Activated CD4-positive, alpha-beta T cell treated with anti-CD3 and anti-CD28 coated beads for 4 hours (primary cell): ENCODE measurements around the gene XPA.
A peak's percentile ranks its signal among the peaks of the same experiment; 100 is the strongest.
"Not testable (repeated sequence)": the region's sequence is repeated elsewhere in the genome, so short reads cannot be mapped to it uniquely, and the experiment has no call there.

Experiments used
- DNase-seq, 2 donors: peaks; one replicate each; pipeline ENCODE4 v3.0.0-alpha.2; 2020

The XPA gene

DNA sequence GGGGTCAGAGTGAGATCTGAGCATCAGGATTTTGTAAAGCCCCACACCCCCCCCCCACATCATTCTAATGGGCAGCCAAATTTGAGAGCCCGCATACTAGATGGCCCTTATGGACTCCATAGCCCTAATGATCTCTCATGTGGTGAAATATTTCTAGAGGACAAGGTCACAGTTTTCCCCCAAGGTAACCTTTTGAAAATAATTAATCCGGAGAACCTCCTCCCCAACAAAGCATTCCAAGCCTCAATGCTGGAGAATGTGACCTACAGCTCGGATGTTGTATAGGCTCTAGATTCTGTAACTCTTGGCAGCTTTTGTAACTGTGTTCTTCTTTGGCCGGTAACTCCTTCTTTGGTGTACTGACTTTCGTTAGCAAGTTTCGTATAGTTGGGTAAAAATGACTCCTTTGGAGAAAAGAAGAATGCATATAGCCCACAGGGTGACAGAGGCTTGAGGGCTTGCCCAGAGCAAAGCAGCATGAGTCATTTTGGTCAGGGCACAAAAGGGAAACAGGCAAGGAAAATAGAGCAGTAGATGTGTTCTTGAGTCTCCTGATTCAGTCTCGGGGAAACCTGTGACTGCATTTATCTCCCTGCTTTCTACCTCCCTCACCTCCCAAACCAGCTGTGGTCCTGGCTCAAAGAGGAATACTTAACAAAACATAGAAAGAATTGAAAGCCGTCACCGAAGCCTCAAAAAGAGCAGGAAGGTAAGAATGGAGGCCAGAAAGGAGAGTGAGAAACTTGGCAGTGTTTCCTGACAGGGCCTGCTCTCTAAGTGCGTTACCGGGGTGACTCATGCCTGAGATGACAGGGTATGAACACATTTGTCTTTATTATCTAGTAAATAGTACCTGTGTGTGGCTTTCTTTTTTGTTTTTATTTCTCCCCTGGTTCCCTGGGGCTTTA lies 6.6 kb upstream of the XPA start:
- DNase-seq, result peak; percentile 20 to 23

DNA sequence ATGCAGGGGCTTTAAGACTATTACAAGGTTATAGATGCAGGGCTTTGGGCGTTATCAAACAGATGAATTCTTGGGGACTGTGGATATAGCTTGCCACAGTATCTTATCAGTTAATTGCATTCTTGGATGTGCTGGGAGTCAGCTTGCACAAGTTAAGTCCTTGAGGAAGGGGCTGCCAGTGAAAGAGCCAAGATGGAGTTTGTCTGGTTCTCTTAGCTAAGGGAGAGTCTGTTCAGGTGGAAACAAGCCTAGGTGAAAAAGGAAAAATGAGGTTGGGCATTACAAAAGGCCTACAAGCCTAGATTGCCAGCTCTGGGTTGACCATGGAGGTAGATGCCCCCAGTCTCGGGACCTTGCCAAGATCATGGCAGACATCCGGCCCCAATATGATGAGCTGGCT lies 2.7 kb upstream of the XPA start:
- not testable (repeated sequence) for DNase-seq

DNA sequence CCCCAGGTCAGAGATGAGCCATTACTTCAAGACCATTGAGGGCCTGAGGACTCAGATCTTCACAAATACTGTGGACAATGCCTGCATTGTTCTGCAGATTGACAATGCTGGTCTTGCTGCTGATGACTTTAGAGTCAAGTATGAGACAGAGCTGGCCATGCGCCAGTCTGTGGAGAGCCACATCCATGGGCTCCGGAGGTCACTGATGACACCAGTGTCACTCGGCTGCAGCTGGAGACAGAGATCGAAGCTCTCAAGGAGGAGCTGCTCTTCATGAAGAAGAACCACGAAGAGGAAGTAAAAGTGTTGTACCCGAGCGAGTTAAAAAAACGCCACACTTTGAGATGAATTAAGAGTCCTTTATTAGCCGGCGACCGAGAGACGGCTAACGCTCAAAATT lies 2.1 kb upstream of the XPA start:
- DNase-seq, result not testable (repeated sequence)

DNA sequence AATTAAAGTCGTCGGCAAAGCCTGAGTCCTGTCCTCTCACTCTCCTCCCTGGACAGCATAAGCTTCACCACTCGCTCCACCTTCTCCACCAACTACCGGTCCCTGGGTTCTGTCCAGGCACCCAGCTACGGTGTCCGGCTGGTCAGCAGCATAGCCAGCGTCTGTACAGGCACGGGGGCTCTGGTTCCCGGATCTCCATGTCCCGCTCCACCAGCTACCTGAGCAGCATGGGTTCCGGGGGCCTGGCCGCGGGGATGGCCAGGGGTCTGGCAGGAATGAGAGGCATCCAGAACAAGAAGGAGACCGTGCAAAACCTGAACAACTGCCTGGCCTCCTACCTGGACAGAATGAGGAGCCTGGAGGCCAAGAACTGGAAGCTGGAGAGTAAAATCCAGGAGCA lies 1.7 kb upstream of the XPA start:
- DNase-seq, result no peak

DNA sequence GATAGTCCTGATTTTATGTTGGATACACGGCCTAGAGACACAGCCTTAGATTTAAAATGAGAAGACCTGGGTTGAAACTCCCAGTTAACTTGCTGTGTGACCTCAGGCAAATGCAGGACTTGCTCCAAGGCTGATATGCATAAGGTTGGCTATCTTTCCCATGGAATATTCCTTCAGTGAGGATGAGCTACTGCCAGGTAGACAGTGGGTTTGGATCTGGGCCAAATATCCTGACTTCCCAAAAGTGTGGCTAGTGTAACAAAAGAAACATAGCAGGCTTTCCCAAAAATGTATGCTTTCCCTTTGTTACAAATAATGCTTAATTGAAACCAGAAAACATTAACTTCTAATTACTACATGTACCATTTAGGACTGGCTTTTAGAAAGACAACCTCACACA lies 697 bp upstream of the XPA start:
- no peak for DNase-seq

DNA sequence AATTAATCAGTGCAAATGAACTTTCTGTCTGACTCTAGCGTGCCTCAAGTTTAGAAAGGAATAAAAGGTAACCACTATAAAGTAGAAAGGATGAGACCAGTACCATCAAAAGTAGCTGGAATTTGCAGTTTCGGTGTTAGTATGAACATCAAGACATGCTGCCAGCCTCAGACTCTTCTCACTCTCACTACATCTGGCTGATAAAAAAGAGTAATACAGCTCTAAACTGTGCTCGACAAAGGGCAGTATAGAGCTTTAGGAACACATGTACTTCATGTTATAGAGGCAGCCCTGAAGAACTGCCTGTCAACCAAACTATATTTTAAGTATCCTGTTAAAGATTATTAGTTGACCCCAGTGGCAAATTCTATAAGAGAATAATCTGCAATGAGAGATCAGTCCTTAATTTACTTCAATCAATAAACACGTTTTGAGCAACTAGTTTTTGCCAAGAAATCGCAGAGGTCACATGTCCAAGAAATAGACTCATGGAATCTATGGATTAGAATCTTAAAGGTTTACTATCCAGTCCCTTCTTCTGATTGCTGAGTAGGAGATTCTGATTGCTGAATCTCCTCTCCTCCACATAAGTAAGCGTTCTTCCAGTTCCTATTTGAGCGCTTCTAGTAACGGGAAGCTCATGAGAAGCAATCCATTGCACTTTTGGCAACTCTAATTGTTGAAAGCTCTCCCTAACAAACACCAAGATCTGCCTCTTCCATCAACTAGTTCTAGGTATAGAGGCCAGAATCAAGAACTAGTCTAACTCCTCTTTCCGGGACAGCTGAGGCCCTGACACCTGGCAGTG lies 941 bp downstream of the XPA start:
- DNase-seq, result no peak

DNA sequence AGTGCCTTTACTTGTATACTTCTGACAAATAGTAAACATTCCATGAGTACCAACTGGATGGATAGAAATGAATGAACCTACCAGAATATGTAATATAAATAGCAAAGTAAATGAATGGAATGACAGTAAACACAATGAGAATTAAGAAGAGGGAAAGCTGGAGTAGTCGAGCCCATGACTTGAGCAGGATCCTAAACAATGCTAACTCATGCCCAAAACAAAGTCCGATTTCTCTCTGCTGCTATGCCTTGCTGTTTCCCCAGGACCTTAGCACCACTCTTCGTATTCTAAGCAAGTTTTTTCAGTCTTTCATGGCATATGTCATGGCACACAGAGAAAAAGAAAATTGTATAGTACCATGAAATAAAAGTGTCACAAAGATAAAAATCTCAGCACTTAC lies 1.8 kb downstream of the XPA start:
- DNase-seq, result no peak

DNA sequence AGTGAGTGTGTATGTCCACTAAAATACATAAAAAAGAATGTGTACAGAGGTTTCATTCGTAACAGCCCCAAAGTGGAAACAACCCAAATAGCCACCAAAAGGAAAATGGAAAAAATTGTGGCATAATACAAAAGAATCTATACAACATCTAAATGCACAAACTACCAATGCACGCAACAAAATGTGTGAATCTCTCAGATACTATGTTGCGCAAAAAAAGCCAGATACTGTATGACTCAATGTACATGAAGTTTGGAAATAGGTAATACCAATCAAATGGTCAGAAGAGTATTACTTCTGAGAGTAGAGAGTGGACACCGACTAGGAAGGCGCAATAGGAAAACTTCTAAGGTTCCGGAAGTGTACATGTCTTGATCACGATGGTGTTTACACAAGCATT lies 2.4 kb downstream of the XPA start:
- DNase-seq, result no peak

DNA sequence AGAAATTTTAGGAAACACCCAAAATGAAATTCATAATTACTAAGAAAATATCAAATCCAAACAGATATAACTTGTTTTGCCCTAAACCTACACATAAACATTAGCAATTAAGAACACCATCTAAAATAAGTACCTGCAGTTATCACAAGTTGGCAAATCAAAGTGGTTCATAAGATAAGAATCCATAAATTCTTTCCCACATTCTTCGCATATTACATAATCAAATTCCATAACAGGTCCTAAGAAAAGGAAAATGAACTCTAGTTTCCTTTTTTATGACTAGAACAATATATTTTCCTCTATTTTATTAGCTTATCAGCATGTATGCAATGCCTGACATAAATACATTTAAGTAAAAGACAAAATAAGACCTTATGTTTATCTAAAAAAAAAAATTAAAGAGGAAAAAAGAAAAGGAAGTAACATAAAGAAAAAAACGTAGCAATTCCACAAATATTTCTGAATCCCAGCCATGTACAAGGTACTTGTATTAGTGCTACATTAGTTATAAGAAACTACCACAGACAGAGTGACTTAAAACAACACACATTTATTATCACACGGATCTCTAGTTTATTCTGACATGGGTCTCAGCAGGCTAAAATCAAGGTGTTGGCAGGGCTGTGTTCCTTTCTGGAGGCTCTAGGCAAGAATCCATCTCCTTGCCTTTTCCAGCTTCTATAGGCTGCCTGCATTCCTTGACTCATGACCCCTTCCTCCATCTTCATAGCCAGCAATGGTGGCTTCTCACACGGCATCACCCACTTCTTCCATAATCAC lies 7.5 kb downstream of the XPA start:
- DNase-seq, result no peak

DNA sequence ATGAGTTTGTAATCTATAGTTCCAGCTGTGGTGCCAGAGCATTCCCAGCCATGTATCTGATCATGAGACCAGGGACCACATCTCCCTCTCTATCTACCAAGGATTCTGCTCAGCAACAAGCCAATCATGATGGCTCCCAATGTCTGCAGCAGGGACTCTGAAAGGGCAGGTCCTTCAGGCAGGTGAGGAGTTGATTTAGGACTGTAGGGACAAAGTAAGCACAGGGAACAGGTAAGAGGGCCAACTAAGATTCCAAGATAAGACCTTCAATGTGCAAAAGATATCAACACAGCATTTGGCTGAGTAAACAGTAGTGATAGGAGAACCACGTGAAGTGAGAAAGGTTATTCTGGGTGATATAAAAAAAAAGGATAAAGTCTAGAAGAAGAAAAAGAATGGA lies 8.5 kb downstream of the XPA start:
- no peak for DNase-seq

DNA sequence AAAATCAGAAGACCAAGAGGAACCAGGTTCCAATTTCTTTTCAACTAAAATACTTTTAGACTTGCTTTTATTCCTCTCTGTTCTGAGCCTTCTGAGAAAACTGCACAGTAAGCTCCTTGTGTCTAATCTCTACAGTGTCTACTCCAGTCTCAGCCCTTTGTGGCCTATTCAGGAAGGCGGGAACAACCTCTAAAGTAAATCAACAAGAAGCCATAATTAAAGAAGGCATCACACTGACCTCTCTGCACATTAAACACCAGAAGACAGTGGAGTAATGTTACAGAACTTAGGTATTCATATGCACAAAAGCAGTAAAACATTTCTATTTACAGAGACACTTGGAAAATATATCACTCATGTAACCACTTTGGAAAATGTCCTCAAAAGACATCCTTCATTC lies 14.9 kb downstream of the XPA start:
- DNase-seq, result no peak

DNA sequence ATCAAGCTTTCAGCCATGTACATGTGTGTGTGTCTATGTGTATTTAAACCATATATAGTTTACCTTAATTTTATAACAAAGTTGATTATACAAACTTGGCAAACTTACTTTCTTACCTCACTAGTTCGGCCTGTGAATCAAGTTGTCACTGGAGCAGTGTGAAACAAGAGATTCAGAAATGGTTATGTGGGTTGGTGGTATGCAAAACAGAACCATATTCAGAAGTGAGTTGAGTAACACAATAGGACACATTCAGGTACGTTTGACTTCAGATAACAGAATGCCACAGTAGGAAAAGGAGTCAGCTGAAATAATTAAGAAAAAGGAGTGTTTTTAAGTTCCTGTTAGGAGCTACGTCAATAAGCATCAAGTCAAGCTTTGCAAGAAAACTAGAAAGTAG lies 21.5 kb downstream of the XPA start:
- DNase-seq, result no peak

DNA sequence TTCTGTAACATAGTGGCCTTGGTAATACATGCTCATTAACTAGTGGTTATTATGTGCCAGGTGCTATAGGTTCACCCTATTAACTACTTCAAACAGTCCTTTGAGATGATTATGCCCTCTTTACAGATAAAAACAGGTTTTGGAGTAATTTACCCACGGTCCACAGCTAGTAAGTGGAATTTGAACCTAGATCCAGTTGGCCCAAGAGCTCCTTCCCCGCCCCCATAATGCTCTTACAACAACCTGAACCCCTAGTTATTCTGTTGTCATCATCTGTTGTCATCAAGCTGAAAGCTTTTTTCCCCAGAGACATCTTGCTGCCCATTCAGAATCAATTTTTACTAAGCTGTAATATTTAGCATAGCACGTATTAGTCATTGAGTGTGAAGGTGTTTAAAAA lies 23.2 kb downstream of the XPA start:
- no peak for DNase-seq

DNA sequence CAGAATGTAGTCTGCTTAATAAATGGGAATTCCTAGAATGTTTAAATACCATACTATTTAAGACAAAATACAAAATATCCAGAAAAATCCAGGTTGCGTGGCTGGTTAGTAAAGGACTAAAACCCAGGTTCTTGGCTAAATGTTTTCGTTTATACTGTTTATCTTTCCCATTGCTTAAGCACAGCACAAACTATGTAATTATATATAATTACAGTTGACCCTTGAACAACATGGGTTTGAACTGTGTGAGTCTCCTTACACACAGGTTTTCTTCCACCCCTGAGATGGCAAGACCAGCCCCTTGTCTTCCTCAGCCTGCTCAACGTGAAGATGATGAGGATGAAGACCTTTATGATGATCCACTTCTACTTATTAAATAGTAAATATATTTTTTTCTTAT lies 24.7 kb downstream of the XPA start:
- no peak for DNase-seq

DNA sequence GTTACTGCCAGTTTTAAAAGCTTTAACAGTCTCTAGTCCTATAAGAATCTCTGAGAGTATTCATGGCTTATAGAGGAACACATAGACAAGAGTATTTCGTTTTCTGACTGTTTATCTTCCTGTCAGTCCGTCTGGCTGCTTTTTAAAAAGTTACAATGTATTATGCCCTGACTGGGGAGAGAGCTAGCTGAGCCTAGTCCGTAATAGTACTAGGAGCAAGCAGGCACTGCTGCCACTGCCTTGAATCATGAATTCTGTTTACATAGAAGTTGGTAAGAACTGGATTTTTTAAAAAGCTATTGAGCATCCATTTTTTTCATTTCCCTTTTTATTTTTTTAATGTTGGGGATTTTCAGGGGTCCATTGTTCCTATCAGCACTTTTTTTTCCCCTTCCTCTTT lies 26.6 kb downstream of the XPA start:
- no peak for DNase-seq

DNA sequence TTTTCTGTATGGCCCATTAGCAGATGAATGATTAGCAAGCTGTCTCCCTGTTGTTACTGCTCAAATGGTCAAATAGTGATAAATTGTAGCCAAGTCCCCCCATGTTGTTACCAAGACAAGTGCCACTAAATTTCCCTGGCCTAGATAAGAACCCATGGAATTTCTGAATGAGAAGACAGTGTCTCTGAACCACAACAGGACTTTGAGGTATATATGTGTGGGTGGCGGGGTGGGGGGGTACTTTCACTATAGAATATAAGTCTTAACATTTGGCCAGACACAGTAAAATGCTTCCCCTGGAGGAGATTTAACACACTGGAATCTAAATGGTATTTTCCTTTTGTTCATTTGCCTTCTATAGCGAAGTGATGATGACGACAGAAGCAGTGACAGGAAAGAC lies 28.7 kb downstream of the XPA start:
- DNase-seq, result no peak

DNA sequence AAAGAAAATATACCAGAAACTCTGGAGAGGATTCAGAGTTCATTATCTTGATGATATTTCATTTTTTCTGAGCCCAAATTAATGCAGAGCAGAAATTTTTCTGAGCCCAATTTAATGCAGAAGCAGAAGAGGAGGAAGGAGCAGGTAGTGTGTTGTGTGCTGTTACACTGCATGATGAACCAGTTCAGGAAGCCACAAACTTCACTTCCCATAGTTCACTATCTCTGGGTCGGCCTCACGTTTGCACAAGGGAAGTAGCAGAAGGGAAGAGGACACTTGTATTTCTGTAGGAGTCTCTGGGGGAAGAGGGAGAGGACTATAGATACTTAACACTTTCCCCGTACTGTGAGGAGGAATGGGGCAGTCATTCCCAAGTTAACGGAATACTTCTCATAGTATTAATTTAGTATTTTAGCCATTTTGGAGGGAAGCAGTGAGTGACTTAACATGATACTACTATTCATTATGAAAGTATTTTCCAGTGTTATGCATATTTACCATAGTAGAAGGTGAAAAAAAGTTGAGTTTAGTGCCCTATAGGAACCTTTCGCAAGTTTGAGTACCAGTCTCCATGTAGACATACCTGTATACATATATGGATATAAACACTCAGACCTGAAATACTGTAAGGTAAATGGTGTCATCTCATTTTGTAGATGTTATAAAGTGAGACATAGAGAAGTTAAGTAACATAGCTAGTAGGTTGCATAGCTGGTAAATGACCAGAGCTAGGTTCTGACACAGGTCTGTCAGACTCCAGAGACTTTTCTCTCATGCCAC lies 30.0 kb downstream of the XPA start:
- DNase-seq, result no peak

DNA sequence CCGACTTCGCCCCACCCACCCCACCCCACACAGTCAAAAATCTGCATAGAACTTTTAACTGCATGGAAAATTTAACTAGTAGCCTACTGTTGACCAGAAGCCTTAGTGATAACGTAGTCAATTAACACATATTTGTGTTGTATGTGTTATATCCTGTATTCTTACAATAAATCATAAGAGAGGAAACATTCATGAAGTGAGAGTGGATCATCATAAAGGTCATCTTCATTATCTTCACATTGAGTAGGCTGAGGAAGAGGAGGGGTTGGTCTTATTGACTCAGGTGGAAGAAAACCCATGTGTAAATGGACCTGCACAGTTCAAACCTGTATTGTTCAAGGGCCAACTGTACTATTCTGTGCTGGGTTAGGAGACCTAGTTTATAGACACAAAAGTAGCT lies 31.4 kb downstream of the XPA start:
- DNase-seq, result no peak

DNA sequence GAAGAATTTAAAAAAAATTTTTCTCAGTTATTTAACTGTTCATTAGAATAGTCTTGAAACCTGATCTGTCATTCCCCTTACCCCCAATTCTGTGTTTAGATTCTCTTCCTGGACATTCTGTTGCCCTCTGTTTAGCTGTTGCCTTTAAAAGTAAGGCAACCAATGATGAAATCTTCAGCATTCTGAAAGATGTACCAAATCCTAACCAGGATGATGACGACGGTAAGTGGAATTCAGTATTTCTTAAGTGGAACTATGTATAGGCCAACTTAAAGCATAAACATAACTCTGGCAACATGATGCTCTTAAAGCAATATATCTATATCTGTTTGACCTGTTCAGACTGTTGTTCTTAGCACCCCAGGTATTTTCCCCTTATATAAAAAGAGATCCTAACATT lies 36.3 kb downstream of the XPA start:
- no peak for DNase-seq

DNA sequence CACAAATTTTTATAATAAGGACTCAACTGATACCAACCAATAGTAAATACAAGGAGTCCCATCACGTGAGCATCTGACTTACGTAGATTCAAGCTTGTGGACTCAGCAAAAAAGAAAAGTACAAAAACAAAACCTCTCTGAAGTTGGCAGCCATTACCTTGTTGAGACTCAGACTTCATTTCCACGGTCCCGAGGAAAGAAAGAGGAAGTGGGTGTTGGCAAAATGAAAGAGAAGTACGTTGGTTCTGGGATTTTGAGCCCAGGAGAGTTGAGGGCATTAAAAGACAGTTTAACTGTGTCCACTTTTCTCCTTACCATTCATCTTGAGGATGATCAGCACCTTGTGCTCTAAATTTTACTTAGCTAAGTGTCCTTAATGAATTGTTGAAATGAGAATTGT lies 36.8 kb downstream of the XPA start:
- DNase-seq, result no peak

DNA sequence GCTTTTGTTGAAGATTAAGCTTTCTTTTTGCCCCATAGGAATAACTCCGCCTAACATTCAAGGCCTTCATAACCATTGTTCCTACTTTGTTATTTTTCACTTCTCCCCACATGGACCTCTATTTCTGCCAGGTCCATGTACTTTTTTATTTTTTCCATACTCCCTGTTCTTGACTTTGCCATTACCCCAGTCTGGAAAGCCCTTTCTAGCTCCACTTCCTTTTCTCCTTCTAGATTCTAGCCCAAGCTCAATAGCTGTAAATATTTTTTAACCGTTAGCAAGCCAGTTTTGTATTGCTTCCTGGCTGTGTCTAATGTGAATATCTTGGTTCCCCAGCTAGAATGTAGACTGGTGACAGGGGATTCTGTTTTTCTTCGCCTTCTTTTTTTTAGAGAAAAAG lies 37.4 kb downstream of the XPA start:
- no peak for DNase-seq

DNA sequence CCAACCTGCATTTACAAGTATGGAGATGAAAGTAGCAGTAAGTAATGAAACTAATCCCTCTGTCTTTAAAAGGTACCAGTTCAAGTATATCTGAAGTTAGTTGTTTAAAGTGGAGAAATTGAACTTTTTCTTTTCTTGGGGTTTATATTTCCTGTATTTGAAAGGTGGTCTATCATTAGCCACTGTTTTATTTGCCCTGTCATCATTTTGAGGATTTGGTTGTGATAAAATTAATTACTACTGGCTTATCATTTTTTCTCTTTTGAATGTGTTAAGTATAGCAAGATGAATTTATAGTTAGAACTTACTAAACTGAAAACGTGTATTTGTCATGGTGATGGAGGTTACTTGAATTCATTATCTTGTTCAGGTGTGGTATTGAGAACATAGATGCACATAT lies 38.4 kb downstream of the XPA start:
- no peak for DNase-seq

DNA sequence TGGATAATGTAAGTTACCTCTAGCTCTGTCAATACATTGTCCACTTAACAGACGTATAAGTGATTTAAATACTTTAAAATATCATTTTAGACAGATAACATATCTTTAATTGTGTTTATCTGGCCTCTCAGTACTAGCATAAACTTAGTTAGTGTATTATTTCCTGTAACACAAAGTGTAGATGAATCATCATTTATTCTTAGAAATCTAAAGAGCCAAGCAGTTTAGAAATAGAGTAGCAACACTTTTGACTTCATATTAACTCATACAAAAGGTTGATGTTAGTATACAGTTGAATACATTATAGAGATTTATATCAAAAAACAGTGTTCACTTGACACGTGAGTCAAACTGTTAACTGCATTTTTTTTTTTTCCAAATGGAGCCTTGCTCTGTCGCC lies 45.5 kb downstream of the XPA start:
- DNase-seq, result no peak
